C4-2B (cell line): ENCODE results near the gene DCBLD2.

ENCODE experiments used
- CTCF ChIP-seq: fragments of 450-650 bp; conservative IDR thresholded peaks from 2 replicates; pipeline ENCODE4 v1.5.1; 2017; ENCODE audit warnings: mild to moderate bottlenecking
- ZFX ChIP-seq: fragments of 450-650 bp; IDR thresholded peaks from 2 replicates; pipeline ENCODE4 v1.6.1; 2017

DNA sequence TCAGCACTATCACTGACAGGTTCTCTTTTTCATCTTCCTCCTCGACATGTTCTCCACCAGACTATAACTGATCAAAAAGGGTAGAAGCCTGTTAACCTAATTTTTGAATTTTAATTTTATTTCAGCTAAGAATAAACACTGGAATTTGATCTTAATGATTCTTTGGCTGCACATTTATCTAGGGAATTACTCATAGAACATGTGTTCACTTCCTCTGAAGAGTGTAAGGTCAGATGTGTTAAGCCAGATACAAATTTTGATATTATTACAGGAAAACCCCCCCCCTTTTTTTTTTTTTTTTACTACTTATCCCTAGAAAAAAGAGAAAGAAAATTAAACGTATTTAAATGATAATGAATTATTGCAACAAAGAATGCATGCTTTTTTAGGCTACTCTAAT, 15.0 kb downstream of the DCBLD2 start:
- no peak for TF ChIP-seq CTCF
- TF ChIP-seq ZFX = no peak
